HFFc6 (cell line): ENCODE results near the gene NRF1. TPM values are rescaled to one million over a fixed set of nuclear protein-coding genes. Genes with fewer than 3 reads are reported as not detected.

Source experiments
- DNase-seq: peaks from one replicate; pipeline ENCODE4 v3.0.0-alpha.2; 2018
- H3K27ac Mint-ChIP-seq: 2 replicates; pipeline ENCODE4 v1.8.0; 2020; ENCODE audit warnings: mild to moderate bottlenecking, mixed read lengths
- H3K27me3 Mint-ChIP-seq: 2 replicates; pipeline ENCODE4 v1.8.0; 2021; ENCODE audit warnings: mild to moderate bottlenecking, moderate library complexity, mixed read lengths; ENCODE audit not compliant: insufficient read depth
- H3K36me3 Mint-ChIP-seq: 2 replicates; pipeline ENCODE4 v1.8.0; 2021; ENCODE audit warnings: low read depth, mixed read lengths
- H3K4me1 Mint-ChIP-seq: 2 replicates; pipeline ENCODE4 v1.8.0; 2020; ENCODE audit warnings: low read depth, mixed read lengths
- H3K4me3 Mint-ChIP-seq: 2 replicates; pipeline ENCODE4 v1.8.0; 2020; ENCODE audit warnings: mild to moderate bottlenecking, moderate library complexity, mixed read lengths
- H3K9me3 Mint-ChIP-seq: 2 replicates; pipeline ENCODE4 v1.8.0; 2020; ENCODE audit warnings: mild to moderate bottlenecking, mixed read lengths
- total RNA-seq, 6 experiments: library from RNA; stranded (reverse); fragmentation: NEBNext Ultra II Directional; extraction: Animal tissue kit (Norgen Biotek cat#: 25700); gene quantifications; 2 replicates in 1 of 6; 3 replicates in 5 of 6; pipeline ENCODE4 v1.2.3, GENCODE V29; 2021
- TF ChIP-seq, protein P1 (sequence below): fragments of 200-600 bp; sonication (generic); IDR thresholded peaks from 2 replicates; pipeline ENCODE4 v1.5.0; 2021; ENCODE audit warnings: antibody characterized with exemption, mild to moderate bottlenecking

The NRF1 gene
- total RNA-seq, 6 experiments from 2014 or later = 8.8 to 11.8 (median 10.4) TPM

DNA sequence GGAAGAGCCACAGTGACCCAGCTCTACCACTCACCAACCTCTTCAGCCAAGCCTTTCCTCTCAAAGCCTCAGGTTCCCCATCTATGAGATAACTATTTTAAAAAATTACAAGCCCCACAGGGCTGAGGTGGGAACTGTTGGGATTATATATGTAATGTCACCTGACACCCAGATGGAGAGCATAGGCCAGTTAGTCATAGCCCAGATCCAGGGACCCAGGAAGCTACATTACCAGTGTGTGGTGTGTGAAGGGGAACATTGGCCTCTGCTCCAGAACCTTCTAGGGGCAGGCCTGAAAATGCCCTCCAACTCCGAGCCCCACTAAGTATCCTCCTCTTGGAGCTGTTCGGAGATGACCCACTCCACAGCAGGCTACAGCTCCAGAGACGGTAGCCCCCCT, 162.4 kb downstream of the NRF1 start:
- no peaks in the 10 kb centered on the region for H3K9me3 Mint-ChIP-seq
- TF ChIP-seq, protein P1, sequence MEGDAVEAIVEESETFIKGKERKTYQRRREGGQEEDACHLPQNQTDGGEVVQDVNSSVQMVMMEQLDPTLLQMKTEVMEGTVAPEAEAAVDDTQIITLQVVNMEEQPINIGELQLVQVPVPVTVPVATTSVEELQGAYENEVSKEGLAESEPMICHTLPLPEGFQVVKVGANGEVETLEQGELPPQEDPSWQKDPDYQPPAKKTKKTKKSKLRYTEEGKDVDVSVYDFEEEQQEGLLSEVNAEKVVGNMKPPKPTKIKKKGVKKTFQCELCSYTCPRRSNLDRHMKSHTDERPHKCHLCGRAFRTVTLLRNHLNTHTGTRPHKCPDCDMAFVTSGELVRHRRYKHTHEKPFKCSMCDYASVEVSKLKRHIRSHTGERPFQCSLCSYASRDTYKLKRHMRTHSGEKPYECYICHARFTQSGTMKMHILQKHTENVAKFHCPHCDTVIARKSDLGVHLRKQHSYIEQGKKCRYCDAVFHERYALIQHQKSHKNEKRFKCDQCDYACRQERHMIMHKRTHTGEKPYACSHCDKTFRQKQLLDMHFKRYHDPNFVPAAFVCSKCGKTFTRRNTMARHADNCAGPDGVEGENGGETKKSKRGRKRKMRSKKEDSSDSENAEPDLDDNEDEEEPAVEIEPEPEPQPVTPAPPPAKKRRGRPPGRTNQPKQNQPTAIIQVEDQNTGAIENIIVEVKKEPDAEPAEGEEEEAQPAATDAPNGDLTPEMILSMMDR = no peak
- H3K27ac Mint-ChIP-seq = no peak overlapping the region
- no peak overlapping the region for H3K4me3 Mint-ChIP-seq
- H3K4me1 Mint-ChIP-seq = no peaks in the 10 kb centered on the region
- no peak for DNase-seq
- H3K27me3 Mint-ChIP-seq = peaks cover 14% of the 10 kb centered on the region
- no peaks in the 10 kb centered on the region for H3K36me3 Mint-ChIP-seq

DNA sequence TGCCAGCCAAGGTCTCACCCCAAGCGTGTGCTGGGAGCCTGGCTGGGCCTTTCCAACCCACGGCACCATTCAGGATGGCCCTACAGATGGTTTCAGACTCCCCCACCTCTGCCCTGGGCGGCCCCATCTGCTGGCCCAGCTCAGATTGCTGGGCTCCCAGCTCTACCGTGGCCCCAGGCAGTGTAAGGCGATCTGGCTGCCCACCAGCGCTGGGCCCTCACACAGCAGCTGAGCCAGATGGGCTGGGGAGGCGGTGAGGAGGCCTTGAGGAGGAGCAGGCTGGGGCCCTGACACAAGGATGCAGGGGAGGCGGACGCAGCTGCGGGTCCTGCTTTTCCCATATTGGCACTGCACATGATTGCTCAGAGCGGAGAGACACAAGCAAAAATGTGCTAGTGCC, 162.8 kb downstream of the NRF1 start:
- TF ChIP-seq, protein P1 = no peak
- Mint-ChIP-seq H3K27me3 (peaks cover 14% of the 10 kb centered on the region), H3K27ac (no peak overlapping the region), H3K4me3 (no peak overlapping the region), H3K9me3 (no peaks in the 10 kb centered on the region), H3K4me1 (no peaks in the 10 kb centered on the region), H3K36me3 (no peaks in the 10 kb centered on the region)
- no peak for DNase-seq

DNA sequence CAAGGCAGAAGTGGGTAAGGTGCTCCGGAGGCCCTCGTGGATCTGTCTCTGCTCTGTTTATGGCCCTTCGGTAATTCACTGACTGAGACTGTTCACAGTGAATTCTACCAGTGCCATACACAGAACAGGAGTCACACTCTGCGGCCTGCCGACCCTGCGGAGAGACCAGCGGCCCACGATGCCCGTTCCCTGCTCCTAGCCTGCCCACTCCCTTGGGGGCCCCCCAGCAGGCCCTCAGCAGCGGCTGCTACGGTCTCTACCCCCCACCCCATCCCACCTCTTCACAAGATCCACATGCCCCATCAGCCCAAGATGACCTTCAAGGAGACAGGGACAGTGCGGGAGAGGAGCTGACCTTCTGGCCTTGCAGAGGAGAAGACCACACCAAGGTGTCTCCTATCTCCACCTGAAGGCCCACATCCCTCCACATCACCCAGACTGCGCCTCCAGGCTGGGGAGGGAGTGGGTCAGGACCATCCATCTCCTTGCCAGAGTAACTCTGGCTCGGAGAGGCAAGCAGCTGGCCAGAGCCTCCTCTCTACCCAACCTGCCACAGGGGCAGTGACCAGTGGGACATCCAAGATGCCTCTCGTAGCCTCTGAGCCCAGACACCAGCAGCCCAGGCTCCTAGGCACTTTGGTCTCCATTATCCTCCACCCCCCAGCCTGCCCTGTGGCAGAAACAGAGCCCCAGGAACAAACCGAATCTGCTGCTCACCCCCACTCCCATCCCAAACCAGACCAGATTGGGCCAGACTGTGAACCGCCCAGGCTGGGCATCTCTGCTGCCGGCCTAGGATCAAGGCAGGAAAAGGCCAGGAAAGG, 163.6 kb downstream of the NRF1 start:
- Mint-ChIP-seq H3K36me3 (no peaks in the 10 kb centered on the region), H3K27me3 (peaks cover 14% of the 10 kb centered on the region), H3K4me1 (no peaks in the 10 kb centered on the region), H3K9me3 (no peaks in the 10 kb centered on the region), H3K27ac (no peak overlapping the region), H3K4me3 (no peak overlapping the region)
- TF ChIP-seq, protein P1 = no peak
- no peak for DNase-seq

DNA sequence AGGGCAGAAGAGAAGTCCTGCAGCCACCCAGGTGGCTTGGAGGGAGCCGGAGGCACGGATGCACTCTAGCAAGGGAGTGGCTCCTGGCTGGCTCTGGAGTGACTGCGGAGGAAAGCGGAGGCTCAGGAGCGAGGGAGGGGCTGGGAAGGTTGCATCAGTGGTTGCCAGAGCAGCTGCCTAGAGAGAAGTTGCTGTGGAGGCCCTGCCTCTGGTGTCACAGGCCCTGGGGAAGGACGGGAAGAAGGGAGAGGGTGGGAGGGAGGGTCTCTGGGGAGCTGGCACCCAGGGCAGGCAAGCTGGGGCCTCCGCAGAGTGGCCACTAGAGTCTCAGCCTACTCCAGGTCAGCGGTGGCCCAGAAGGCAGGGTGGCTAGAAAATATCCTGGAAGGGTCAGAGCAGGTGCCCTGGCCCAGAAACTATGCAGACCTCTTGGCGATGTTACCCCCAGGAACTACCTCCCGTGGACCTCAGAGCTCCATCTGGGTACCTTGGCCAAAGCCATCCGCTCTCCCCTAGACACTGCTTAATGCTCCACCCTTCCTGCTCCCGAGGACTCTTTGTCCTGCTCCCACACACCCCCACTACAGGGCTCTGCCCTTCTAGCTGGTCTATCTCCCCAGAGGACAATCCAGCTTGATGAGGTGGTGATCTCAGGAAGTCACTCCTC, 164.3 kb downstream of the NRF1 start:
- H3K27ac Mint-ChIP-seq = no peak overlapping the region
- H3K4me1 Mint-ChIP-seq = no peaks in the 10 kb centered on the region
- TF ChIP-seq, protein P1 = no peak
- no peaks in the 10 kb centered on the region for H3K36me3 Mint-ChIP-seq
- no peak overlapping the region for H3K4me3 Mint-ChIP-seq
- peaks cover 16% of the 10 kb centered on the region for H3K27me3 Mint-ChIP-seq
- H3K9me3 Mint-ChIP-seq = no peaks in the 10 kb centered on the region
- DNase-seq = no peak

DNA sequence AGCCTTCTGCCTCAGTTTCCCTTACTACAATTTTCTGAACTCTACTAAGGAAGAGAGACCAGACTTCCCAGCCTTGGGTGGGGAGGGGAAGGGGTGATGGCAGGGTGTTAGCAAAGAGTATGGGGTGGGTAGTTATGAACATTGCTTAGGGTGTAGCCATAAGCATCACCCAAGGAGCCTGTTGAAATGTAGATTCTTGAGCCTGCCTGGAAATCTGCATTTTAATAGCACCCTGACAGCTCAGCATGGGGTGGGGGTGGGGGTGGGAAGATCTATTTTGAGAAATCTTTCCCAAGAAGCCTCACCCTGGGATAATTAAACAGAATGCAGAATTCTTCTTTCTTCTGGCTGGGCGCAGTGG, 164.8 kb downstream of the NRF1 start:
- no peak overlapping the region for H3K27ac Mint-ChIP-seq
- H3K9me3 Mint-ChIP-seq = no peaks in the 10 kb centered on the region
- peaks cover 18% of the 10 kb centered on the region for H3K27me3 Mint-ChIP-seq
- DNase-seq = no peak
- TF ChIP-seq, protein P1 = no peak
- no peaks in the 10 kb centered on the region for H3K36me3 Mint-ChIP-seq
- no peak overlapping the region for H3K4me3 Mint-ChIP-seq
- peaks cover 5% of the 10 kb centered on the region; the same call in 1 of the 2 replicates for H3K4me1 Mint-ChIP-seq
